ENCODE data around the gene NECTIN2. TPM values are rescaled to one million over a fixed set of nuclear protein-coding genes. Genes with fewer than 3 reads are reported as not detected.

Gene NECTIN2
- total RNA-seq, 4 donors from 2014 or later: 27.6 to 47.8 (median 41.6) TPM

DNA sequence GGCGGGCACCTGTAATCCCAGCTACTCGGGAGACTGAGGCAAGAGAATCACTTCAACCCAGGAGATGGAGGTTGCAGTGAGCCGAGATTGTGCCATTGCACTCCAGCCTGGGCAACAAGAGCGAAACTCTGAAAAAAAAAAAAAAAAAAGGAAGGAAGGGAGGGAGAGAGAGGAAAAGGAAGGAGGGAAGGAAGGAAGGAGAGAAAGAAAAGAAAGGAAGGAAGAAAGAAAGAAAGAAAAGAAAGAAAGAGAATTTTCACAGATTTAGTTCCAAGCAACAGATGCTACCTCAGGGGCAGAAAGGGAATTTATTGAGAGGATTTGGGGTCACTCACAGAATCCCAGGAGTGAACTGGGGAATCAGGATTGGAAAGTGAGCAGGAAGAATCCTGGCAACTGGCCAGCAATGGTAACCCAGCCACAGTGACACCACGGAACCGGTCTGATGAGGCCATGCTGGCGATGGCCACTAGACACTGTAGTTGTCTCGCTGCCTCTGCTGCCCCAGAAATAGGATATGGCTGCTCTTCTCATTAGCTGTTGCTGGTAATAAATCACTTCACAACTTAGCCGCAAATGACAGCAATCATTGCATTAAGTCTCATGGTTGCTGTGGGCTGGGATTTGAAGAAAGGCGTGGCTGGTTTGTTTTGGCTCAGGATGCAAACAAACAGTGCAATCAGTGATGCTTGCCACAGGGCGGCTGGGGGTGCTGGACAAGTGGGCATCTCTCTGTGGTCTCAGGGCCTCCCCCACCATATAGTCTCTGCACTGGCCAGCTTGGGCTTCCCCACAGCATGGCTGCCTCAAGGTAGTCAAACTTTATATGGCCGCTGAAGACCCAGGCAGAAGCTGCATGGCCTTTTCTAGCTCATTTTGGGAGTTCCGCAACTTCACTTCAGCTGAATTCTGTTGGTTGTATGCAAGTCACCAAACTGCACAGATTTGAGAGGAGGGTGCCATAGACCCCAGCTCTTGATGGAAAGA is 42.4 kb upstream of the NECTIN2 start:
- 77 to 89% methylated on average over 3 to 7 of the region's 13 CpGs for WGBS, 2 donors (ENCODE audit: low coverage in 1 of 2)
- Histone ChIP-seq H3K27me3 (no peaks in the 10 kb centered on the region), H3K4me1 (peaks cover 0 to 13% (median 7%) of the 10 kb centered on the region in 3 donors), H3K9me3 (no peaks in the 10 kb centered on the region), H3K4me3 (no peak overlapping the region), H3K36me3 (no peaks in the 10 kb centered on the region), H3K27ac (no peak overlapping the region)
- TF ChIP-seq EP300 (IDR thresholded peaks at IDR 0.05) (no peak), POLR2A (IDR thresholded peaks at IDR 0.05) (no peak), POLR2AphosphoS5 (IDR thresholded peaks at IDR 0.05) (no peak)
- TF ChIP-seq, protein P1, sequence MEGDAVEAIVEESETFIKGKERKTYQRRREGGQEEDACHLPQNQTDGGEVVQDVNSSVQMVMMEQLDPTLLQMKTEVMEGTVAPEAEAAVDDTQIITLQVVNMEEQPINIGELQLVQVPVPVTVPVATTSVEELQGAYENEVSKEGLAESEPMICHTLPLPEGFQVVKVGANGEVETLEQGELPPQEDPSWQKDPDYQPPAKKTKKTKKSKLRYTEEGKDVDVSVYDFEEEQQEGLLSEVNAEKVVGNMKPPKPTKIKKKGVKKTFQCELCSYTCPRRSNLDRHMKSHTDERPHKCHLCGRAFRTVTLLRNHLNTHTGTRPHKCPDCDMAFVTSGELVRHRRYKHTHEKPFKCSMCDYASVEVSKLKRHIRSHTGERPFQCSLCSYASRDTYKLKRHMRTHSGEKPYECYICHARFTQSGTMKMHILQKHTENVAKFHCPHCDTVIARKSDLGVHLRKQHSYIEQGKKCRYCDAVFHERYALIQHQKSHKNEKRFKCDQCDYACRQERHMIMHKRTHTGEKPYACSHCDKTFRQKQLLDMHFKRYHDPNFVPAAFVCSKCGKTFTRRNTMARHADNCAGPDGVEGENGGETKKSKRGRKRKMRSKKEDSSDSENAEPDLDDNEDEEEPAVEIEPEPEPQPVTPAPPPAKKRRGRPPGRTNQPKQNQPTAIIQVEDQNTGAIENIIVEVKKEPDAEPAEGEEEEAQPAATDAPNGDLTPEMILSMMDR (IDR thresholded peaks at IDR 0.05): no peak
- no peak for ATAC-seq

DNA sequence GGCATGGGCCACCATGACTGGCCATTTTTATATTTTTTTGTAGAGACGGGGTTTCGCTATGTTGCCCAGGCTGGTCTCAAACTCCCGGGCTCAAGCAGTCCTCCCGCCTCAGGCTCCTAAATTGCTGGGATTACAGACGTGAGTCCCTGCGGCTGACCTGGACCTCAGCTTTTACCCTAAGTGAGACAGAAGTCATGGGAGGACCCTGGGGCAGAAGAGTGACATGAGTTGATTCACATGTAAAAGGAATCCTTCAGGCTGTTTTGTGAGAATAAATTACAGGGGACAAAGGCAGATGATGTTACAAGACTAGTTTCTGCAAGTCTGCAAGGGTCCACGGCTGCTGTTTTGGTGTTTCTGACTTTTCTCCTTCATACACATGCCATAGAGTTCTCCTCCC is 39.8 kb upstream of the NECTIN2 start:
- 78% methylated on average over 3 of the region's 7 CpGs; no CpG with 5 or more reads in 1 of the 2 donors for whole genome bisulfite sequencing, 2 donors (ENCODE audit: low coverage in 1 of 2)
- no peak overlapping the region for H3K4me3 ChIP-seq
- no peak for ATAC-seq
- H3K27me3 ChIP-seq: no peaks in the 10 kb centered on the region
- H3K36me3 ChIP-seq: no peaks in the 10 kb centered on the region
- no peaks in the 10 kb centered on the region for H3K9me3 ChIP-seq
- H3K27ac ChIP-seq: no peak overlapping the region
- H3K4me1 ChIP-seq: peaks cover 0 to 38% (median 19%) of the 10 kb centered on the region in 3 donors
- TF ChIP-seq EP300 (IDR thresholded peaks at IDR 0.05): no peak
- TF ChIP-seq, protein P1 (IDR thresholded peaks at IDR 0.05): no peak
- TF ChIP-seq POLR2A (IDR thresholded peaks at IDR 0.05): no peak
- TF ChIP-seq POLR2AphosphoS5 (IDR thresholded peaks at IDR 0.05): no peak

DNA sequence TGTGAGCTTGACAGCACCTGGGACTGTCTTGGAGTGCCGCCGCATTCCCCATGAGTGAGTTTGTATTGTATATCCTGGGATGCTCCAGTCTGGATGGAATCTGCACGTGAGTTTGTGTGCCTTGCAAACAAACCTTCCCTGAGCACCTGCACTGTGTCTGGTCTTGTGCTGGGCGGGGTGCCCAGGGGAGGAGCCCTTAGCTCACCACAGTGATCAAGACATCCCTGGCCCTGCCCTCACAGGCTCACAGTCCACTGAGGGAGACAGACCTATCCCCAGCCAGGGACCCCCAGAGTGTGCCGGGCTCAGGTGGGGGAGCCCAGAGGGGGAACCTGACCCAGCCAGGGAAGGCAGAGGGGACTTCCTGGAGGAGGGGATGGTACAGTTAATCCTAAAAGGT is 38.9 kb upstream of the NECTIN2 start:
- H3K9me3 ChIP-seq: no peaks in the 10 kb centered on the region
- WGBS, 2 donors (ENCODE audit: low coverage in 1 of 2): 33% methylated on average over 1 of the region's 5 CpGs; no CpG with 5 or more reads in 1 of the 2 donors
- no peak for TF ChIP-seq POLR2A (IDR thresholded peaks at IDR 0.05)
- TF ChIP-seq, protein P1 (IDR thresholded peaks at IDR 0.05): no peak
- TF ChIP-seq POLR2AphosphoS5 (IDR thresholded peaks at IDR 0.05): no peak
- no peak for TF ChIP-seq EP300 (IDR thresholded peaks at IDR 0.05)
- no peak for ATAC-seq
- H3K27ac ChIP-seq: peak overlapping the region in 3 of 4 donors; percentile 70 to 78 (median 77)
- no peaks in the 10 kb centered on the region for H3K27me3 ChIP-seq
- H3K4me3 ChIP-seq: no peak overlapping the region
- H3K4me1 ChIP-seq: peaks cover 0 to 41% (median 19%) of the 10 kb centered on the region in 3 donors
- H3K36me3 ChIP-seq: peaks cover 0 to 4% of the 10 kb centered on the region in 2 donors

DNA sequence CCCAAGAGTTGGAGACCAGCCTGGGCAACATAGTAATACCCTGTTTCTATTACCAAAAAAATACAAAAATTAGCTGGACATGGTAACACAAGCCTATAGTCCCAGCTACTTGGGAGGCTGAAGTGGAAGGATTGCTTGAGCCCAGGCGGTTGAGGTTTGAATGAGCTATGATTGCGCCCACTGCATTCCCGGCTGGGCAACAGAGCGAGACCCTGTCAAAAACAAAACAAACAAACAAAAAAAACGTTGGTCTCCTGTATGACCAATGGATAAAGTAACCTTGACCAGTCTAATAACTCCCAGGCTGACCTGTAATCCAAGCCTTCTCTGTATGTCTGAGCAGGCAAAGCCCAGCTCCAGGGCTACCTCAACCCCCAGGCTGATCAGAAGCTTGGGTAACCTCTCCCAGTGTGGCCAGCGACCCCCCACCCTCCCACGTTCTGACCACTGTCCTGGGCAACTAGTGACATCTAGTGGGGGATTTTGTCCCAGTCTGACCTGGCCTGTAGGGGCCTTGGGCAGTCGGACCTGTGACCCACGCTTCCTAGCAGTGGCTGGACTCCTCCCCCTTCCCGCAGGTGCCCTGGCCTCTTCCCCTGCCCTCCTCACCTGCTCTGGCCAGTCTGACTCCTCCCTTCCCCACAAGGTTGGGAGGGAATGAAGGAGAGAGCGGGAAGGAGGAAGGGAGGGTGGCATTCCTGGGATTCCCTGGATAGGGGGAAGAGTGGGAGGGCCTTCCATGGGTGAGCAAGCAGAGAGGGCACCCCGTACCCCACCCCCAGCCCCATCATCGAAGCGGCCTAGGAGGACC is 38.2 kb upstream of the NECTIN2 start:
- WGBS, 2 donors (ENCODE audit: low coverage in 1 of 2): 18 to 36% methylated on average over 7 to 8 of the region's 14 CpGs
- peak overlapping the region in 1 of 2 donors; percentile 66 for H3K4me3 ChIP-seq
- peak overlapping the region in 3 of 4 donors; percentile 70 to 78 (median 77) for H3K27ac ChIP-seq
- H3K4me1 ChIP-seq: peaks cover 0 to 41% (median 19%) of the 10 kb centered on the region in 3 donors
- no peak for TF ChIP-seq POLR2AphosphoS5 (IDR thresholded peaks at IDR 0.05)
- TF ChIP-seq, protein P1 (IDR thresholded peaks at IDR 0.05): peak in 2 of 4 experiments; percentile 38 to 62
- peak; percentile 45 for ATAC-seq
- H3K27me3 ChIP-seq: no peaks in the 10 kb centered on the region
- peaks cover 0 to 5% of the 10 kb centered on the region in 2 donors for H3K36me3 ChIP-seq
- no peaks in the 10 kb centered on the region for H3K9me3 ChIP-seq
